NCI-H748 treated with DMSO at 0.1 percent for 48 hours (cell line): Measurements from ENCODE around the gene EDC3.
"Not testable (repeated sequence)": the region's sequence is repeated elsewhere in the genome, so short reads cannot be mapped to it uniquely, and the experiment has no call there.

Source experiments
- DNase-seq: peaks from one replicate; lab custom pipeline; 2025; lab: John Stamatoyannopoulos, UW

EDC3 gene

GRCh38 chr15:74695597-74696397, at the start of gene EDC3:
EDC3 (minus strand) TSS chr15:74696024; CDS start chr15:74675124, 20,900 bp downstream.
- DNase-seq = peak; percentile 32

- no peak for DNase-seq
Measured at GRCh38 chr15:74742422-74742821, 46.6 kb upstream of the EDC3 start.

GRCh38 chr15:74738239-74738638, 42.4 kb upstream of the EDC3 start:
- DNase-seq = not testable (repeated sequence)

- DNase-seq = no peak
Measured at GRCh38 chr15:74735305-74735704, 39.5 kb upstream of the EDC3 start.

- DNase-seq = no peak
Measured at GRCh38 chr15:74733269-74733668, 37.4 kb upstream of the EDC3 start.

- no peak for DNase-seq
Measured at GRCh38 chr15:74732846-74733245, 37.0 kb upstream of the EDC3 start.

GRCh38 chr15:74730619-74731316, 34.9 kb upstream of the EDC3 start:
- no peak for DNase-seq

- not testable (repeated sequence) for DNase-seq
Measured at GRCh38 chr15:74729372-74729771, 33.5 kb upstream of the EDC3 start.

- not testable (repeated sequence) for DNase-seq
Measured at GRCh38 chr15:74728699-74729098, 32.9 kb upstream of the EDC3 start.

- no peak for DNase-seq
Measured at GRCh38 chr15:74727727-74728126, 31.9 kb upstream of the EDC3 start.

GRCh38 chr15:74726774-74727164, 30.9 kb upstream of the EDC3 start:
- DNase-seq = no peak

GRCh38 chr15:74725845-74726773, 30.3 kb upstream of the EDC3 start:
- no peak for DNase-seq

- no peak for DNase-seq
Measured at GRCh38 chr15:74725225-74725774, 29.5 kb upstream of the EDC3 start, which contains the start of gene CYP1A1. CYP1A1 (minus strand) TSS chr15:74725528; CDS start chr15:74723097, 2,431 bp downstream.

- DNase-seq = no peak
Measured at GRCh38 chr15:74724570-74725224, 28.9 kb upstream of the EDC3 start.

GRCh38 chr15:74723754-74724334, 28.0 kb upstream of the EDC3 start:
- no peak for DNase-seq

GRCh38 chr15:74723187-74723586, 27.4 kb upstream of the EDC3 start:
- DNase-seq = no peak

- no peak for DNase-seq
Measured at GRCh38 chr15:74722591-74722990, 26.8 kb upstream of the EDC3 start.

GRCh38 chr15:74716651-74717050, 20.8 kb upstream of the EDC3 start:
- no peak for DNase-seq

GRCh38 chr15:74712311-74712710, 16.5 kb upstream of the EDC3 start:
- DNase-seq = no peak

GRCh38 chr15:74710319-74711094, 14.7 kb upstream of the EDC3 start:
- DNase-seq = no peak
